GM18873 (cell line): Measurements from ENCODE around the gene PRAME.
"Not testable (repeated sequence)": the region's sequence is repeated elsewhere in the genome, so short reads cannot be mapped to it uniquely, and the experiment has no call there.

Experiments used
- ATAC-seq: cut with Tn5 transposase; IDR thresholded peaks from one replicate; pipeline ENCODE4 v1.9.1; 2021; ENCODE audit warnings: mild to moderate bottlenecking, moderate library complexity, moderate number of reproducible peaks; ENCODE audit not compliant: unreplicated experiment, low FRiP score

The PRAME gene, protein sequence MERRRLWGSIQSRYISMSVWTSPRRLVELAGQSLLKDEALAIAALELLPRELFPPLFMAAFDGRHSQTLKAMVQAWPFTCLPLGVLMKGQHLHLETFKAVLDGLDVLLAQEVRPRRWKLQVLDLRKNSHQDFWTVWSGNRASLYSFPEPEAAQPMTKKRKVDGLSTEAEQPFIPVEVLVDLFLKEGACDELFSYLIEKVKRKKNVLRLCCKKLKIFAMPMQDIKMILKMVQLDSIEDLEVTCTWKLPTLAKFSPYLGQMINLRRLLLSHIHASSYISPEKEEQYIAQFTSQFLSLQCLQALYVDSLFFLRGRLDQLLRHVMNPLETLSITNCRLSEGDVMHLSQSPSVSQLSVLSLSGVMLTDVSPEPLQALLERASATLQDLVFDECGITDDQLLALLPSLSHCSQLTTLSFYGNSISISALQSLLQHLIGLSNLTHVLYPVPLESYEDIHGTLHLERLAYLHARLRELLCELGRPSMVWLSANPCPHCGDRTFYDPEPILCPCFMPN

GRCh38 chr22:22558972-22559603 is at the start of gene PRAME:
TSS of gene PRAME (minus strand) at chr22:22559265. CDS start at chr22:22556832, 2,433 bp downstream.
- no peak for ATAC-seq

DNA sequence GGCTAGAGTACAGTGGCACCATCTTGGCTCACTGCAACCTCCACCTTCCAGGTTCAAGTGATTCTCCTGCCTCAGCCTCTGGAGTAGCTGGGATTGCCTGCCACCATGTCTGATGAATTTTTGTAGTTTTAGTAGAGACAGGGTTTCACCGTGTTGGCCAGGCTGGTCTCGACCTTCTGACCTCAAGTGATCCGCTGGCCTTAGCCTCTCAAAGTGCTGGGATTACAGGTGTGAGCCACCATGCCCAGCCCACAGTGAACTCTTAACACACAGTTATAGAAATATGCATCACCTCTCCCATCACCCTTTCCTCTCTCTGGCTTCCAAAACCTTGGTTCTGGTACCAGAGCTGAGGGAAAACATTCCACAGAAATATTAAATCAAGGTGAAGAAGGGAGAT is 49.0 kb upstream of the PRAME start:
- ATAC-seq: not testable (repeated sequence)

DNA sequence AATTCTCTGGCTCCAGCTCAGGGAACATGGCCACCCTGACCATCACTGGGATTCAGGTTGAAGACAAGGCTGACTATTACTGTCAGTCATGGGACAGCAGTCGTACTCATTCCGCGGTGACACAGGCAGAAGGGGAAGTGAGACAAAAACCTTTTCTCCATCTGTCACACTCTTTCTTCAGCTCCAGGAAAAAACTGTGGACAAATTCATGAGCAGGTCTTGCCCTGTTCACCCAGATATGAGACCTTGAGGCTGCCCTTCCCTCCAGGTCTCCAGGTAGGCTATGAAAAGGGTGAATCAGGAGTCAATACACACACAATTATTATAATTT is 46.0 kb upstream of the PRAME start:
- no peak for ATAC-seq

DNA sequence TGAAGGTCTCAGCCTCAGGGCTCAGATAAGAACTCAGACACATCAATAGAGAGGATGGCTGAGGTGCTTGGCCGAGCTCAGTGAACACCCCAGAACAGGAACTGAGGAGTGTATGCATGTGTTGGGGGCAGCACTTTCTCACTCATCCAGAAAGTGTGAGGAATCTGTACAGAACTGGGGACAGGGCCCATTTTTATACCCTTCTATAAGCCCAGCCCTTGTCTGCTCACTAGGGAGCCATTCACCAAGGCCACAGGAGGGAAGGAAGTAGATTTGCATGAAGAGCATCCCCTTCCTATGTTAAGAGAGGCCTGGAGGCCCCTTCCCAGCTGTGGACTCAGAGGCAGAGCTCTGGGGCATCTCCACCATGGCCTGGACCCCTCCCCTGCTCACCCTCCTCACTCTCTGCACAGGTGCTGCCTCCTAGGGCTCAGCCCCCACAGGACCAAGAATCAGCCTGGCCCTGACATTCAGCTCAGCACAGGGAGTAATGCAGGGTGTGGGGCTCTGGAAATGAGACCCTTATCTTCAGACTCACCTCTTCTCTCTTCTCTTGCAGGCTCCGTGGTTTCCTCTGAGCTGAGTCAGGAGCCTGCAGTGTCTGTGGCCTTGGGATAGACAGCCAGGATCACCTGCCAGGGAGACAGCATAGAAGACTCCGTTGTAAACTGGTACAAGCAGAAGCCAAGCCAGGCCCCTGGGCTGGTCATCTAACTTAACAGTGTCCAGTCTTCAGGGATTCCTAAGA is 45.4 kb upstream of the PRAME start:
- no peak for ATAC-seq

GRCh38 chr22:22603470-22603947 is 44.4 kb upstream of the PRAME start:
- no peak for ATAC-seq

DNA sequence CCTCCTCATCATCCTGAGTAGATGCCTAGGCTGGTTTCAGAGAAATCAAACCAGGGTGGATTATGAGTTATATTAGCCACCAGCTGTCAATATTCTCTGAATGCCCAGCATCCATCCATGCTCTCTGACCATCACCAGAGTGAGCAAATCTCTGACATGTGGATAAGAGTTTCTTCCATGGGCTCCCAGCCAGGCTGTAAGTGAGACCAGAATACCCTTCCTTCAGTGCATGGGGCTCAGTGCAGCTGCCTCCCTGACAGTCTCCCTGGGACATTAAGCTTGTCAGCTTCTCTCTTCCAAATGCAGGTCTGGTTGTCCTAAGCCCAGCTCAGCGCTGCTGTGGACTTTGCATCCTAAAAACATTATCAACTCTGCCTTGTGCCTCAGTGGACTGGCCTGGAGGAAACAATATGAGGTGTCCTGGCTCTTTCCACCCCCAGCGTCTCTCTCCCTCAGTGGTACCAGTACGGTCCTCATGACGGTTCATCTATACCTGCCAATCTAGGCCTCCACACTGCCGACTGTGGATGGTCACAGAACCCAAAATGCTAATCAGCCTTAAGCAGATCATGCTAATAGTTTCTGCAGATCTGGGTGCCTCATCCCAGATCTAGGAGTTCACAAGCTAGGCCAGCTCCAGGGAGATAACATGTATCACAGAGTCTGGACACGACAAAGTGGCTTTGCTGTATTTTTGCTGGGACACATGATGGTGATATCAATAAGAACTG is 41.6 kb upstream of the PRAME start:
- no peak for ATAC-seq

GRCh38 chr22:22599248-22599647 is 40.2 kb upstream of the PRAME start:
- no peak for ATAC-seq

GRCh38 chr22:22598144-22598543 is 39.1 kb upstream of the PRAME start:
- ATAC-seq: no peak

DNA sequence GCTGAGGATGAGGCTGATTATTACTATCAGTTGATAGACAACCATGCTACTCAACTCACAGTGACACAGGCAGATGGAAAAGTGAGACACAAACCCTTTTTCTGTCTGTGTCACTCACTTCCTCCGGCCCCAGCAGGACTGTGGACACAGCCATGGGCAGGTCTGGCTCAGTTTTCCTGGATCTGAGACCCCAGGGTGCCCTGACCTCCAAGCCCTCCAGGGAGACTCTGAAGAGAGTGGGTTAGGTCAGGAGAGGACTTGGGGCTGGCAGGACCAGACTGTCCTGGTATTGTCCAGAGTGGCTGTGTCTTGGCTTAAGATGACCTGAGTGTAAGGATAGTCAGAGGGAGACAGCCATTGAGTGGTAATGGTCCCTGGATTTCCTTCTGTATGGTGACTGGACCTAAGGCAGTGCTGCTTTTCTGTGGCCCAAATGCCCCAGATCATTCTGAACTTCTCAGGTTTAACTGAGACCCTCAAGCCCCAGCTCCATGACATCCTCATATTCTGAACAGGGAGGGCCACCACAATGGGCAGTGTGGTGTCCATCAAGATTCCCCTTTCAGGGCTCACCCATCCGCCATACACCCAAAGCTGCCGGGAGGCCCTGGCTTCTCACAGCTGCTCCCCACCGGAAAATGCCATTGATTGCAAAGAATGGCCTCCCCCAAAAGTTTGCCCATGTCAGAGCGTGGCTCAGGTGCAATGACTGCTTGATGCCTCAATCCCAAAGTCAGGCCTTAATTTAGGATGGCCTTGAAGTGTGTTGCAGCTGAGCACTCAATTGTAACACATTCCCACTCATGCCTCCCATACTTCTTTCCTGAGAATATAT is 36.2 kb upstream of the PRAME start:
- ATAC-seq: no peak

DNA sequence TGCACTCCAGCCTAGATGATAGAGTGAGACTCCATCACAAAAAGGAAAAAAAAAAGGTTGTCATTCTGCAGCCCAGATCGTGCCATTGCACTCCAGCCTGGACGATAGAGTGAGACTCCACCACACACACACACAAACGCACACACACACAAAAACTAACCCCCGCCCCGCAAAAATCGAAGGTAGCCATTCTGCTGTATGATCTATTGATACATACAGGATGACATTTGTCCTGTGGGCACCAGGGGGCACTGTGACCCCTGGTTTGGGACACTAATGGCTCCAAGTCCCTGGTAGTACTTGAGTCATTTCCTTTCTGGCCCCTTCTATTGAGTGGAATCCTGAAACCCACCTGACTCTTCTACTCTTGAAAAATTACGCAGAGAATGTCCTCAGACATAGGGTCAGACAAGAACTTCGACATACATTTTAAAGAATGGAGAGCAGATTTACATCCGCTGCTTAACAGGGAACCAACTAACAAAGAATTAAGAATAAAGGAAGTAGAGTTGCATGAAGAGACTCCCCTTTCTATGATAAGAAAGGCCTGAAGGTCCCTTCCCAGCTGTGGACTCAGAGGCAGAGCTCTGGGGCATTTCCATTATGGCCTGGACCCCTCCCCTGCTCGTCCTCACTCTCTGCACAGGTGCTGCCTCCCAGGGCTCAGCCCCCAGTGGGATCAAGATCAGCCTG is 35.0 kb upstream of the PRAME start:
- ATAC-seq: no peak

DNA sequence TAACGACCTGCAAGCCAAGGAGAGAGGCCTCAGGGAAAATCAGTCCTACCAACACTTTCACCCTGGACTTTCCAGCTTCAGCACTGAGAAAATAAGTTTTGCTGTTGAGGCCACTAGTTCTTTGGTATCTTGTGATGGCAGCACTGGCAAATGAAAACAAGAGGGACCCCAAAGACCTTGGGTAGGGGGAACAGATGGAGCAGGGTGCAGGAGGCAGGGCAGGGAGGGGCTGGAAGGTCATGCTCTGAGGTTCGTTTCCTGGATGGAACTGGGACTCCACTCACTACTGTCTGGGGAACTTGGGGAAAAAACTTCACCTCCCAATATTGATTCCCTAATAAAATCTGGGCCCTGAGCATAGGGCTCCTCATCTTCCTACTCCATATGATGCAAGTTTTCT is 34.2 kb upstream of the PRAME start:
- no peak for ATAC-seq

GRCh38 chr22:22591348-22592299 is 32.6 kb upstream of the PRAME start:
- no peak for ATAC-seq

GRCh38 chr22:22590136-22590891 is 31.2 kb upstream of the PRAME start:
- ATAC-seq: no peak

DNA sequence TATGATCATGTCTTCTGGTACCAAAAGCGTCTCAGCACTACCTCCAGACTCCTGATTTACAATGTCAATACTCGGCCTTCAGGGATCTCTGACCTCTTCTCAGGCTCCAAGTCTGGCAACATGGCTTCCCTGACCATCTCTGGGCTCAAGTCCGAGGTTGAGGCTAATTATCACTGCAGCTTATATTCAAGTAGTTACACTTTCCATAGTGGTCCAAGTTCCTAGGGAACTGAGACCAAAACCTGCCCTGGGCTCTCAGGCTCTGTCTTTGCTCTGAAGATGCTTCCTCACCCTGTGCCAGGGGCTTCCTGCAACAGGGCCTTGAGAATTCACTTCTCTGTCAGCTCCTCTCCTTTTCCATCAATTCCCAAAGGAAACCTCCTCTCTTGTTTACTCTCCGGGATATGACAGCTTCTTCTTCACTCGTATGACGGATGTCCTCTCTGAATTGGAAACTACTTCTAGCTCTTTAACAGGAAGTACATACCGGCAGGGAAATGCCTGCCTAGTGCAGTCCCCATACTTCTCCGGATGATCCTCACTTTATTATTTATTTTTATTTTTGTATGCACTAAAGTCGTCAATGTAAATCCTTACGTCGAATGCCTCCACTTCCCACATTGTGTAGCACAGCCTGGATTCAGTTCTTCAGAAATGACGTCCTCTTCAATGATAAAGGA is 29.6 kb upstream of the PRAME start:
- ATAC-seq: no peak

DNA sequence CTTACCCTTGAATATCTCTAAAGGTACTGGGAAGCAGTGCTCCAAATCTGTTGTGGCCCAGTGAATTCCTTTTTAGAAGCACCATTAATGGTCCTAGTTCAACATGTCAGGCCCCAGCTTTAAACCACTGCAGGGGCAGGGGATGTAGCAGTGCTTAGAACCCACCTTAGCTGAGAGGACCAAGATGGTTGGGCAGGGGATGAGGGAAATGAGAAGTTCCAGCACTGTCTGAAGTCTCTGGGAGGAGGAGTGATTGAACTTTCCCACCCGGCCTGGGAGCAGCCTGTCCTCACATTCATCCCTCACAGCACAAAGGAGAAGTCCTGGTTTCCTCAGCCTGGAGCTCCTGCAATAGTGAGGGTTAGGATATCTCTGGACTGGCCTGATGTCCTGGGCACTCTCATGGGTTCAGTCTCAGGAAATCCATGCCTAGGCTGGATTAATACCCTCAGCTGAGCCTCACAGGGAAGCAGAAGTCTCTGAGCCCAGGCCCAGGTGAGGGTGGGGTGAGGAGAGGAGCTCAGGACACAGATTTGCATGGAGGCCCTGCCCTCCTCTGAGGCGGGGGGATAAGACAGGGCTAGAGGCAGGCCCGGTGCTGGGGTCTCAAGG is 28.6 kb upstream of the PRAME start:
- no peak for ATAC-seq

DNA sequence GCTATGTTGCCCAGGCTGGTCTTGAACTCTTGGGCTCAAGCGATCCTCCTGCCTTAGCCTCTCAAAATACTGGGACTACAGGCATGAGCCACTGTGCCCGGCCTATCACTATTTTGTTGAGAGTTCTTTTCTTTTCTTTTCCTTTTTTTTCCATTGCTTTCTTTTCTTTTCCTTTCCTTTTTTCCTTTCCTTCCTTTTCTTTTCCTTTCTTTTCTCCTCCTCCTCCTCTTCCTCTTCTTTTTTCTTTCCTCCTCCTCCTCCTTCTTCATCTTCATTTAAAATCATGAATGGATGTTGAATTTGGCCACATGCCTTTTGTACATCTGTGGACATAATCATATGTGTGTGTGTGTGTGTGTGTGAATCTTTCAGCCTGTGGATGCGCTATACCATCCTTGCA is 25.7 kb upstream of the PRAME start:
- ATAC-seq: no peak
